Measurements from ENCODE around the gene BMI1.
A peak's percentile ranks its signal among the peaks of the same experiment; 100 is the strongest.

BMI1 gene

GRCh38 chr10:22368402-22368801 lies 47.5 kb downstream of the BMI1 start:
- Histone ChIP-seq H3K4me3 (ENCODE audit: low read depth, low read length) (no peak overlapping the region), H3K4me1 (ENCODE audit: control insufficient read depth, insufficient read depth, low read length) (no peaks in the 10 kb centered on the region), H3K27ac (ENCODE audit: extremely low read depth, low read depth, low read length) (no peak overlapping the region), H3K36me3 (ENCODE audit: control insufficient read depth in 2 of 2, insufficient read depth in 1 of 2, low read length in 2 of 2) (no peaks in the 10 kb centered on the region), H3K9me3 (ENCODE audit: control insufficient read depth, insufficient read depth, low read depth, low read length) (no peaks in the 10 kb centered on the region)
- TF ChIP-seq ZNF2 (tag by site-specific recombination; IDR thresholded peaks at IDR 0.05): no peak
- TF ChIP-seq ZFP69B (tag by site-specific recombination; IDR thresholded peaks at IDR 0.05): no peak
- no peak for TF ChIP-seq ZNF248 (tag by site-specific recombination; IDR thresholded peaks at IDR 0.05)
- ChIA-PET CTCF (no interaction called here), POLR2A (no interaction called here)

- H3K9me3 ChIP-seq (ENCODE audit: control insufficient read depth, insufficient read depth, low read depth, low read length): no peaks in the 10 kb centered on the region
- H3K4me3 ChIP-seq (ENCODE audit: low read depth, low read length): no peak overlapping the region
- TF ChIP-seq, protein P1, sequence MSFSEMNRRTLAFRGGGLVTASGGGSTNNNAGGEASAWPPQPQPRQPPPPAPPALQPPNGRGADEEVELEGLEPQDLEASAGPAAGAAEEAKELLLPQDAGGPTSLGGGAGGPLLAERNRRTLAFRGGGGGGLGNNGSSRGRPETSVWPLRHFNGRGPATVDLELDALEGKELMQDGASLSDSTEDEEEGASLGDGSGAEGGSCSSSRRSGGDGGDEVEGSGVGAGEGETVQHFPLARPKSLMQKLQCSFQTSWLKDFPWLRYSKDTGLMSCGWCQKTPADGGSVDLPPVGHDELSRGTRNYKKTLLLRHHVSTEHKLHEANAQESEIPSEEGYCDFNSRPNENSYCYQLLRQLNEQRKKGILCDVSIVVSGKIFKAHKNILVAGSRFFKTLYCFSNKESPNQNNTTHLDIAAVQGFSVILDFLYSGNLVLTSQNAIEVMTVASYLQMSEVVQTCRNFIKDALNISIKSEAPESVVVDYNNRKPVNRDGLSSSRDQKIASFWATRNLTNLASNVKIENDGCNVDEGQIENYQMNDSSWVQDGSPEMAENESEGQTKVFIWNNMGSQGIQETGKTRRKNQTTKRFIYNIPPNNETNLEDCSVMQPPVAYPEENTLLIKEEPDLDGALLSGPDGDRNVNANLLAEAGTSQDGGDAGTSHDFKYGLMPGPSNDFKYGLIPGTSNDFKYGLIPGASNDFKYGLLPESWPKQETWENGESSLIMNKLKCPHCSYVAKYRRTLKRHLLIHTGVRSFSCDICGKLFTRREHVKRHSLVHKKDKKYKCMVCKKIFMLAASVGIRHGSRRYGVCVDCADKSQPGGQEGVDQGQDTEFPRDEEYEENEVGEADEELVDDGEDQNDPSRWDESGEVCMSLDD (tag by site-specific recombination; IDR thresholded peaks at IDR 0.05): no peak
- TF ChIP-seq ZNF133 (tag by site-specific recombination; IDR thresholded peaks at IDR 0.05) (no peak), ZNF791 (tag by site-specific recombination; IDR thresholded peaks at IDR 0.05) (no peak), ZNF23 (tag by site-specific recombination; IDR thresholded peaks at IDR 0.05; ENCODE audit: borderline replicate concordance) (no peak), ZNF292 (tag by site-specific recombination; IDR thresholded peaks at IDR 0.05; ENCODE audit: borderline replicate concordance, low read depth) (no peak), ZNF202 (tag by site-specific recombination; IDR thresholded peaks at IDR 0.05; ENCODE audit: borderline replicate concordance) (no peak)
- TF ChIP-seq, protein P2, sequence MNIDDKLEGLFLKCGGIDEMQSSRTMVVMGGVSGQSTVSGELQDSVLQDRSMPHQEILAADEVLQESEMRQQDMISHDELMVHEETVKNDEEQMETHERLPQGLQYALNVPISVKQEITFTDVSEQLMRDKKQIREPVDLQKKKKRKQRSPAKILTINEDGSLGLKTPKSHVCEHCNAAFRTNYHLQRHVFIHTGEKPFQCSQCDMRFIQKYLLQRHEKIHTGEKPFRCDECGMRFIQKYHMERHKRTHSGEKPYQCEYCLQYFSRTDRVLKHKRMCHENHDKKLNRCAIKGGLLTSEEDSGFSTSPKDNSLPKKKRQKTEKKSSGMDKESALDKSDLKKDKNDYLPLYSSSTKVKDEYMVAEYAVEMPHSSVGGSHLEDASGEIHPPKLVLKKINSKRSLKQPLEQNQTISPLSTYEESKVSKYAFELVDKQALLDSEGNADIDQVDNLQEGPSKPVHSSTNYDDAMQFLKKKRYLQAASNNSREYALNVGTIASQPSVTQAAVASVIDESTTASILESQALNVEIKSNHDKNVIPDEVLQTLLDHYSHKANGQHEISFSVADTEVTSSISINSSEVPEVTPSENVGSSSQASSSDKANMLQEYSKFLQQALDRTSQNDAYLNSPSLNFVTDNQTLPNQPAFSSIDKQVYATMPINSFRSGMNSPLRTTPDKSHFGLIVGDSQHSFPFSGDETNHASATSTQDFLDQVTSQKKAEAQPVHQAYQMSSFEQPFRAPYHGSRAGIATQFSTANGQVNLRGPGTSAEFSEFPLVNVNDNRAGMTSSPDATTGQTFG (tag by site-specific recombination; IDR thresholded peaks at IDR 0.05; ENCODE audit: borderline replicate concordance): no peak
- TF ChIP-seq, protein P3, sequence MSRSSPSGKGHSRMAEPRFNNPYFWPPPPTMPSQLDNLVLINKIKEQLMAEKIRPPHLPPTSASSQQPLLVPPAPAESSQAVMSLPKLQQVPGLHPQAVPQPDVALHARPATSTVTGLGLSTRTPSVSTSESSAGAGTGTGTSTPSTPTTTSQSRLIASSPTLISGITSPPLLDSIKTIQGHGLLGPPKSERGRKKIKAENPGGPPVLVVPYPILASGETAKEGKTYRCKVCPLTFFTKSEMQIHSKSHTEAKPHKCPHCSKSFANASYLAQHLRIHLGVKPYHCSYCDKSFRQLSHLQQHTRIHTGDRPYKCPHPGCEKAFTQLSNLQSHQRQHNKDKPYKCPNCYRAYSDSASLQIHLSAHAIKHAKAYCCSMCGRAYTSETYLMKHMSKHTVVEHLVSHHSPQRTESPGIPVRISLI (tag by site-specific recombination; IDR thresholded peaks at IDR 0.05): no peak
- no peaks in the 10 kb centered on the region for H3K36me3 ChIP-seq (ENCODE audit: control insufficient read depth in 2 of 2, insufficient read depth in 1 of 2, low read length in 2 of 2)
- ChIA-PET CTCF (no interaction called here), POLR2A (no interaction called here)
- H3K4me1 ChIP-seq (ENCODE audit: control insufficient read depth, insufficient read depth, low read length): no peaks in the 10 kb centered on the region
- no peak overlapping the region for H3K27ac ChIP-seq (ENCODE audit: extremely low read depth, low read depth, low read length)
These were observed 48.1 kb downstream of the BMI1 start for GRCh38 chr10:22368981-22369380.

DNA sequence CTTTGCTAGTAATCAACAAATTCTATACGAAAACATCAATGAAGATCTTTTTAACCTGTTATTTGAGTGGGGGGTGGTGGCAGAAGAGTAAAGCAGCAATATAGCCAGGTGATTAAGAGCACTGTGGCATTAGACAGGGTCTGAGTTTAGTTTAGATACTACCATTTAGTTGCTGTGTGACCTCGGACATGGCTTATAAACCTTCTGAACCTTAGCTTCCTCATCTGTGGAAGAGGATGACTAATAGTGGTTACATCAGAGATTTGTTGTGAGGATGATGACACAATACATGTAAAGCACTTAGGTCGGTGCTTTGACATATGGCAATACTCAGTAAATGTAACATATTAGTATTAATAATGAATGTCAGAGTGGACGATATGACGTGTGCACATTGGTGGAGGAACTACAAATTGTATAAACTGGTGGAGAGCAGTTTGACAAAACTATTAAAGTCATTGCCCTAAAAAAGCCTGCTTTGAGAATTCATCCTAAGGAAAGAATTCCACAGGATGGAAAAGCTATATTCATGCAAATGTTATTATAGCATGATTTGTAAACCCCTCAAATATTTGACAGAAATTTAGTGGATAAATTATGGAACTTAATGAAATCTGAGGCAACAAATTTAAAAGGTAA lies 48.7 kb downstream of the BMI1 start:
- CTCF ChIA-PET: interaction anchor here (0.6 to 0.8 kb wide), 2 partner anchors 26 to 155 kb away, joined by 3 read pairs; no protein-coding TSS in a partner anchor
- POLR2A ChIA-PET: no interaction called here
- no peak overlapping the region for H3K4me3 ChIP-seq (ENCODE audit: low read depth, low read length)
- H3K27ac ChIP-seq (ENCODE audit: extremely low read depth, low read depth, low read length): no peak overlapping the region
- no peaks in the 10 kb centered on the region for H3K9me3 ChIP-seq (ENCODE audit: control insufficient read depth, insufficient read depth, low read depth, low read length)
- no peaks in the 10 kb centered on the region for H3K4me1 ChIP-seq (ENCODE audit: control insufficient read depth, insufficient read depth, low read length)
- H3K36me3 ChIP-seq (ENCODE audit: control insufficient read depth in 2 of 2, insufficient read depth in 1 of 2, low read length in 2 of 2): no peaks in the 10 kb centered on the region
- TF ChIP-seq, protein P4, sequence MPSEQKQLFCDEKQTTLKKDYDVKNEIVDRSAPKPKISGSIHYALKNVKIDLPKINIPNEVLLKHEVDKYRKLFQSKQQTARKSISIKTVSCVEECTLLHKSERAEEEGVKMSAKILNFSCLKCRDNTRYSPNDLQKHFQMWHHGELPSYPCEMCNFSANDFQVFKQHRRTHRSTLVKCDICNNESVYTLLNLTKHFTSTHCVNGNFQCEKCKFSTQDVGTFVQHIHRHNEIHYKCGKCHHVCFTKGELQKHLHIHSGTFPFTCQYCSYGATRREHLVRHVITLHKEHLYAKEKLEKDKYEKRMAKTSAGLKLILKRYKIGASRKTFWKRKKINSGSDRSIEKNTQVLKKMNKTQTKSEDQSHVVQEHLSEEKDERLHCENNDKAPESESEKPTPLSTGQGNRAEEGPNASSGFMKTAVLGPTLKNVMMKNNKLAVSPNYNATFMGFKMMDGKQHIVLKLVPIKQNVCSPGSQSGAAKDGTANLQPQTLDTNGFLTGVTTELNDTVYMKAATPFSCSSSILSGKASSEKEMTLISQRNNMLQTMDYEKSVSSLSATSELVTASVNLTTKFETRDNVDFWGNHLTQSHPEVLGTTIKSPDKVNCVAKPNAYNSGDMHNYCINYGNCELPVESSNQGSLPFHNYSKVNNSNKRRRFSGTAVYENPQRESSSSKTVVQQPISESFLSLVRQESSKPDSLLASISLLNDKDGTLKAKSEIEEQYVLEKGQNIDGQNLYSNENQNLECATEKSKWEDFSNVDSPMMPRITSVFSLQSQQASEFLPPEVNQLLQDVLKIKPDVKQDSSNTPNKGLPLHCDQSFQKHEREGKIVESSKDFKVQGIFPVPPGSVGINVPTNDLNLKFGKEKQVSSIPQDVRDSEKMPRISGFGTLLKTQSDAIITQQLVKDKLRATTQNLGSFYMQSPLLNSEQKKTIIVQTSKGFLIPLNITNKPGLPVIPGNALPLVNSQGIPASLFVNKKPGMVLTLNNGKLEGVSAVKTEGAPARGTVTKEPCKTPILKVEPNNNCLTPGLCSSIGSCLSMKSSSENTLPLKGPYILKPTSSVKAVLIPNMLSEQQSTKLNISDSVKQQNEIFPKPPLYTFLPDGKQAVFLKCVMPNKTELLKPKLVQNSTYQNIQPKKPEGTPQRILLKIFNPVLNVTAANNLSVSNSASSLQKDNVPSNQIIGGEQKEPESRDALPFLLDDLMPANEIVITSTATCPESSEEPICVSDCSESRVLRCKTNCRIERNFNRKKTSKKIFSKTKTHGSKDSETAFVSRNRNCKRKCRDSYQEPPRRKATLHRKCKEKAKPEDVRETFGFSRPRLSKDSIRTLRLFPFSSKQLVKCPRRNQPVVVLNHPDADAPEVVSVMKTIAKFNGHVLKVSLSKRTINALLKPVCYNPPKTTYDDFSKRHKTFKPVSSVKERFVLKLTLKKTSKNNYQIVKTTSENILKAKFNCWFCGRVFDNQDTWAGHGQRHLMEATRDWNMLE (tag by site-specific recombination; conservative IDR thresholded peaks at IDR 0.05; ENCODE audit: low read depth): peak; percentile 24; the same call in 1 of the 2 replicates
- TF ChIP-seq ZNF670 (tag by site-specific recombination; IDR thresholded peaks at IDR 0.05; ENCODE audit: low read depth) (no peak), ZNF548 (tag by site-specific recombination; IDR thresholded peaks at IDR 0.05) (no peak), ZNF677 (tag by site-specific recombination; IDR thresholded peaks at IDR 0.05) (no peak), ZXDB (tag by site-specific recombination; IDR thresholded peaks at IDR 0.05) (no peak), IKZF3 (tag by site-specific recombination; IDR thresholded peaks at IDR 0.05) (no peak)
- TF ChIP-seq, protein P5, sequence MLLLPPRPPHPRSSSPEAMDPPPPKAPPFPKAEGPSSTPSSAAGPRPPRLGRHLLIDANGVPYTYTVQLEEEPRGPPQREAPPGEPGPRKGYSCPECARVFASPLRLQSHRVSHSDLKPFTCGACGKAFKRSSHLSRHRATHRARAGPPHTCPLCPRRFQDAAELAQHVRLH (tag by site-specific recombination; IDR thresholded peaks at IDR 0.05): no peak
